ENCODE measurements around the gene CIDEA. TPM values are rescaled to one million over a fixed set of nuclear protein-coding genes. Genes with fewer than 3 reads are reported as not detected.

CIDEA gene
- total and polyA plus RNA-seq, 9 of the 15 experiments (the other 6 are each of a cell fraction or from before 2014, with no cell fraction given): not detected

DNA sequence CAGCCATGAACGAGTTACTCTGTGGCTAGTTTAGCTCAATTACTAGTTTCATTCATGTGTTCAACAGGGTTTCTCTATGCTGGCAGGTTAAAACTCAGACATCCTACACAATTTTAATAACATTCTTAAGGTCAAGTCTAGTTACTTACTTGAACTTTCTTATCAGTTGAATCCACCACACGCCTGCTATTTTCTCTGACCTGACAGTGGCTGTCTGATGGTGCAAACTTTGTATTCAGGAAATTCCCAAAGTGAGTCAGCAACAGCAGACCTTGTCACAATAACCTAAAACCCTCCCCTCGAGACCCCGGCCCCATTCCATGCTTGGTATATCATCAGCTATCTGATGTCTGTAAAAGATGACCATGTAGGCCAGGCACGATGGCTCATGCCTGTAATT is 20.8 kb upstream of the CIDEA start (continued):
- no peak for TF ChIP-seq ZNF699 (CRISPR knock-in tag; IDR thresholded peaks at IDR 0.05; ENCODE audit: insufficient replicate concordance)
- TF ChIP-seq RNF2 (IDR thresholded peaks at IDR 0.05): no peak
- TF ChIP-seq BRCA1 (IDR thresholded peaks at IDR 0.05): no peak
- TF ChIP-seq BRCA1 (CRISPR knock-in tag; IDR thresholded peaks at IDR 0.05): no peak
- TF ChIP-seq, protein P1, sequence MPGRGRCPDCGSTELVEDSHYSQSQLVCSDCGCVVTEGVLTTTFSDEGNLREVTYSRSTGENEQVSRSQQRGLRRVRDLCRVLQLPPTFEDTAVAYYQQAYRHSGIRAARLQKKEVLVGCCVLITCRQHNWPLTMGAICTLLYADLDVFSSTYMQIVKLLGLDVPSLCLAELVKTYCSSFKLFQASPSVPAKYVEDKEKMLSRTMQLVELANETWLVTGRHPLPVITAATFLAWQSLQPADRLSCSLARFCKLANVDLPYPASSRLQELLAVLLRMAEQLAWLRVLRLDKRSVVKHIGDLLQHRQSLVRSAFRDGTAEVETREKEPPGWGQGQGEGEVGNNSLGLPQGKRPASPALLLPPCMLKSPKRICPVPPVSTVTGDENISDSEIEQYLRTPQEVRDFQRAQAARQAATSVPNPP (IDR thresholded peaks at IDR 0.05; ENCODE audit: borderline replicate concordance, insufficient read depth, insufficient read length): no peak
- TF ChIP-seq ZNF589 (CRISPR knock-in tag; IDR thresholded peaks at IDR 0.05; ENCODE audit: low read depth): no peak
- TF ChIP-seq NUFIP1 (IDR thresholded peaks at IDR 0.05; ENCODE audit: partially characterized antibody): no peak
- TF ChIP-seq, protein P2, sequence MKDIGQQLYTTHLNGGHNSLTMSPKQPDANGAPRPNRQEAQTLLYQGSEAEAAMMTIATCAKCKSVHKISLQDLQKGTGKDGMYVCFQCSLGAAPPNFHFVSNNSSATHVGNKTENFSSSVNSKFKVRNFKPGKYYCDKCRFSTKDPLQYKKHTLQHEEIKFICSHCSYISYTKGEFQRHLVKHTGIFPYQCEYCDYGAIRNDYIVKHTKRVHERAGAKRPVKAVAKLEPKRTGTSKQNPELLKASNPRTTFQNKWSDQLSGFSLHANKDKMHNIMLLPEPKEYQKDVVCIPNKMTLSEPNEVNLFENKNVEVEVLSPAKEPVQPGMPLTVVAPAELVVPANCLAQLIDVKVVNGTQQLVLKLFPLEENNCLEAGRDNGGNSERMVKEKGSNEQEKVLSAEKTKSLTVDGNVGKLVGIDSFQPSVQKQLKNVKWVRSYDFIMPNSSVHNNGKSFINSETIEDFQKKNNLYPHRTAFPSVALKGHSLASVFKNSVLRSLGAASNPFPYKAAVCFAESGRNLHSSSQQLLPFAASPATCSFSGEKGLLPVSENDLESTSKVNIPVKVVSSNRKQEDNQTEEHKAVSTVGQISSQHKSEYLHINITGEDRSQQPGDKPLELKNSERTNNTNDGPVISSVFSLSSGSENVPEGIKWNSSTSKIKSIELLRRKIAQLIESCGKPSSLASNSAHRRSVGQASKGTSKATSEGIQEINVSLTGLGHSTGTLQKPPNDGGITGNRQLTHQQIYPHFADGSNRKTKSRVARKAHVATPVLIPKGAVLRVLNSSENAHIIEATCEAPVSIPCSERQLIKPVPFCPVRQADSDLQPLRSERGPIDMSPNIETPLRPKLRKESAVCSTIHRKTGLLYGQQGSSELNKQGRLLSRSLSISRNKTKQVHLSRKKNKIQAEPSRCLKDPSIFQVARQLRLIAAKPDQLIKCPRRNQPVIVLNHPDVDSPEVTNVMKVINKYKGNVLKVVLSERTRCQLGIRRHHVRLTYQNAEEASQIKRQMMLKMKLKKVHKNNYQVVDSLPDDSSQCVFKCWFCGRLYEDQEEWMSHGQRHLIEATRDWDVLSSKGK (CRISPR knock-in tag; IDR thresholded peaks at IDR 0.05): no peak
- TF ChIP-seq NR1H2 (CRISPR knock-in tag; IDR thresholded peaks at IDR 0.05): no peak
- no peak for TF ChIP-seq ZNF785 (CRISPR knock-in tag; IDR thresholded peaks at IDR 0.05)
- TF ChIP-seq, protein P3, sequence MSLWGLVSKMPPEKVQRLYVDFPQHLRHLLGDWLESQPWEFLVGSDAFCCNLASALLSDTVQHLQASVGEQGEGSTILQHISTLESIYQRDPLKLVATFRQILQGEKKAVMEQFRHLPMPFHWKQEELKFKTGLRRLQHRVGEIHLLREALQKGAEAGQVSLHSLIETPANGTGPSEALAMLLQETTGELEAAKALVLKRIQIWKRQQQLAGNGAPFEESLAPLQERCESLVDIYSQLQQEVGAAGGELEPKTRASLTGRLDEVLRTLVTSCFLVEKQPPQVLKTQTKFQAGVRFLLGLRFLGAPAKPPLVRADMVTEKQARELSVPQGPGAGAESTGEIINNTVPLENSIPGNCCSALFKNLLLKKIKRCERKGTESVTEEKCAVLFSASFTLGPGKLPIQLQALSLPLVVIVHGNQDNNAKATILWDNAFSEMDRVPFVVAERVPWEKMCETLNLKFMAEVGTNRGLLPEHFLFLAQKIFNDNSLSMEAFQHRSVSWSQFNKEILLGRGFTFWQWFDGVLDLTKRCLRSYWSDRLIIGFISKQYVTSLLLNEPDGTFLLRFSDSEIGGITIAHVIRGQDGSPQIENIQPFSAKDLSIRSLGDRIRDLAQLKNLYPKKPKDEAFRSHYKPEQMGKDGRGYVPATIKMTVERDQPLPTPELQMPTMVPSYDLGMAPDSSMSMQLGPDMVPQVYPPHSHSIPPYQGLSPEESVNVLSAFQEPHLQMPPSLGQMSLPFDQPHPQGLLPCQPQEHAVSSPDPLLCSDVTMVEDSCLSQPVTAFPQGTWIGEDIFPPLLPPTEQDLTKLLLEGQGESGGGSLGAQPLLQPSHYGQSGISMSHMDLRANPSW (CRISPR knock-in tag; IDR thresholded peaks at IDR 0.05): no peak
- no peak for TF ChIP-seq POLR2B (IDR thresholded peaks at IDR 0.05; ENCODE audit: low read depth, partially characterized antibody)
- TF ChIP-seq MAFG (tag; conservative IDR thresholded peaks at IDR 0.05): peak; percentile 46
- TF ChIP-seq SNIP1 (IDR thresholded peaks at IDR 0.05; ENCODE audit: low read depth): no peak
- TF ChIP-seq TGIF2 (CRISPR knock-in tag; IDR thresholded peaks at IDR 0.05): no peak
- TF ChIP-seq NR2C2 (CRISPR knock-in tag; IDR thresholded peaks at IDR 0.05): no peak
- TF ChIP-seq NR2C2 (tag; IDR thresholded peaks at IDR 0.05): peak; percentile 76
- TF ChIP-seq, protein P4, sequence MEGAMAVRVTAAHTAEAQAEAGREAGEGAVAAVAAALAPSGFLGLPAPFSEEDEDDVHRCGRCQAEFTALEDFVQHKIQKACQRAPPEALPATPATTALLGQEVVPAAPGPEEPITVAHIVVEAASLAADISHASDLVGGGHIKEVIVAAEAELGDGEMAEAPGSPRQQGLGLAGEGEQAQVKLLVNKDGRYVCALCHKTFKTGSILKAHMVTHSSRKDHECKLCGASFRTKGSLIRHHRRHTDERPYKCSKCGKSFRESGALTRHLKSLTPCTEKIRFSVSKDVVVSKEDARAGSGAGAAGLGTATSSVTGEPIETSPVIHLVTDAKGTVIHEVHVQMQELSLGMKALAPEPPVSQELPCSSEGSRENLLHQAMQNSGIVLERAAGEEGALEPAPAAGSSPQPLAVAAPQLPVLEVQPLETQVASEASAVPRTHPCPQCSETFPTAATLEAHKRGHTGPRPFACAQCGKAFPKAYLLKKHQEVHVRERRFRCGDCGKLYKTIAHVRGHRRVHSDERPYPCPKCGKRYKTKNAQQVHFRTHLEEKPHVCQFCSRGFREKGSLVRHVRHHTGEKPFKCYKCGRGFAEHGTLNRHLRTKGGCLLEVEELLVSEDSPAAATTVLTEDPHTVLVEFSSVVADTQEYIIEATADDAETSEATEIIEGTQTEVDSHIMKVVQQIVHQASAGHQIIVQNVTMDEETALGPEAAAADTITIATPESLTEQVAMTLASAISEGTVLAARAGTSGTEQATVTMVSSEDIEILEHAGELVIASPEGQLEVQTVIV (CRISPR knock-in tag; IDR thresholded peaks at IDR 0.05; ENCODE audit: borderline replicate concordance): no peak
- no peak for TF ChIP-seq ESRRA (IDR thresholded peaks at IDR 0.05; ENCODE audit: borderline replicate concordance, low read depth)
- no peak for TF ChIP-seq ZNF217 (CRISPR knock-in tag; IDR thresholded peaks at IDR 0.05)
- 0 out of 2 replicates have a peak, but pooled peaks have one; percentile 18 for TF ChIP-seq SMARCE1 (IDR thresholded peaks at IDR 0.05)

Data from K562 (cell line).